GM12801 (cell line): ENCODE measurements around the gene ANKIB1.

Source experiments
- TF ChIP-seq, protein P1 (sequence below): IDR thresholded peaks from one replicate; pipeline ENCODE4 v1.5.1; 2011; ENCODE audit warnings: control low read depth; ENCODE audit not compliant: insufficient read length; ENCODE audit errors: extremely low read depth

Gene ANKIB1

DNA sequence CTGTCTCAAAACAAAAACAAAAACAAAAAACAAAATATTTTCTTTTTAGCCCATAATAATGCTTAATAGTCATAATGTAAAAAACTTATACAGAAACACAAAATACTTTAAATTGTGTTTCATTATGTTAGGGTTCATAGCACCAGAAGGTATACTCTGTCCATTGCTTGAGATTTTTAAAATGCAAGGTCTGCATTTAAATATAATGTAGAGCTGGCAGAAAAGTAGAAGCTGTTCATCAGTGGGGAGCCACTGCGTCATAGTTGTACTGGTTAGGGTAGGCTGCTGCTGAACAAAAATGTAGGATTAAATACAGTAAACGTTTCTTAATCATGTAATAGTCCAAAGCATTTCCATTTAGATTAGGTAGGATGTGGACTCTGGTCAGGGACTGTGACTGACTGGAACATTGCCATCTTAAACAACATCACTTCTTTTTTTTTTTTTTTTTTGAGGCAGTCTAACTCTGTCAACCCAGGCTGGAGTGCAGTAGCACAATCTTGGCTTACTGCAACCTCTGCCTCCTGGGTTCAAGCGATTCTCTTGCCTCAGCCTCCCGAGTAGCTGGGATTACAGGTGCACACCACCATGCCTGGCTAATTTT, 85.2 kb downstream of the ANKIB1 start:
- TF ChIP-seq, protein P1, sequence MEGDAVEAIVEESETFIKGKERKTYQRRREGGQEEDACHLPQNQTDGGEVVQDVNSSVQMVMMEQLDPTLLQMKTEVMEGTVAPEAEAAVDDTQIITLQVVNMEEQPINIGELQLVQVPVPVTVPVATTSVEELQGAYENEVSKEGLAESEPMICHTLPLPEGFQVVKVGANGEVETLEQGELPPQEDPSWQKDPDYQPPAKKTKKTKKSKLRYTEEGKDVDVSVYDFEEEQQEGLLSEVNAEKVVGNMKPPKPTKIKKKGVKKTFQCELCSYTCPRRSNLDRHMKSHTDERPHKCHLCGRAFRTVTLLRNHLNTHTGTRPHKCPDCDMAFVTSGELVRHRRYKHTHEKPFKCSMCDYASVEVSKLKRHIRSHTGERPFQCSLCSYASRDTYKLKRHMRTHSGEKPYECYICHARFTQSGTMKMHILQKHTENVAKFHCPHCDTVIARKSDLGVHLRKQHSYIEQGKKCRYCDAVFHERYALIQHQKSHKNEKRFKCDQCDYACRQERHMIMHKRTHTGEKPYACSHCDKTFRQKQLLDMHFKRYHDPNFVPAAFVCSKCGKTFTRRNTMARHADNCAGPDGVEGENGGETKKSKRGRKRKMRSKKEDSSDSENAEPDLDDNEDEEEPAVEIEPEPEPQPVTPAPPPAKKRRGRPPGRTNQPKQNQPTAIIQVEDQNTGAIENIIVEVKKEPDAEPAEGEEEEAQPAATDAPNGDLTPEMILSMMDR = no peak

DNA sequence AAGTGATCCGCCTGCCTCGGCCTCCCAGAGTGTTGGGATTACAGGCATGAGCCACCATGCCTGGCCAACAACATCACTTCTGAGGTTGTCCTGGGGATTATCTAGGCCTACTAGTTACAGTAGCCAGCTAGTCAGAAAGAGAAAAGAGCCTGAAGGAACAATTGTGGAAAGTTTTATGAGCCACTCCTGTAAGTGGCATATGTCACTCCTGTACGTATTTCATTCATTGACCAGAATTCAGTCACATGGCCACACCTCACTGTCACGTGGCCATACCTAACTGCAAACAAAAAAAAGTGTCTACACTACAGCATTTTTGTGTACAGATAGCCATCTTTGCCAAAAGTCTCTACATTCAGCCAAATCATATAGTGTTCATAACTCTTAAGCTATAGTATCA, 85.7 kb downstream of the ANKIB1 start:
- TF ChIP-seq, protein P1 = no peak

DNA sequence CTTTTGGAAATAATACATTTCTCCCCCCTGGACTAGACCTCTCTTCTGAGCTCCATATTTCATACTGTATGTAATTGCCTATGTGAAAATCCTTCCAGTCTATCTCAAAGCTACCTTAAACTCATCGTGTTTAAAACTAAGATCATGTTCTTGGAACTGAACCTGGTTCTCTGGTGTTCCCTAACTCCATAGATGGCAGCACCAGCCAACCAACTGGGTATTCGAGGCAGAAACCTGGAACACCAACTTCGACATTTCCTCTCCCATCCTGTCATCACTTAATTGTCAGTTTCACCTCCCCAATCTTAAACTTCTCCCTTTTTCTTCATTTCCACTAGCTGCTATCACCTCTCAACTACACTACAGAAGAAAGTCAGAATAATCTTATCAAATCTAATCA, 87.0 kb downstream of the ANKIB1 start:
- TF ChIP-seq, protein P1 = no peak

DNA sequence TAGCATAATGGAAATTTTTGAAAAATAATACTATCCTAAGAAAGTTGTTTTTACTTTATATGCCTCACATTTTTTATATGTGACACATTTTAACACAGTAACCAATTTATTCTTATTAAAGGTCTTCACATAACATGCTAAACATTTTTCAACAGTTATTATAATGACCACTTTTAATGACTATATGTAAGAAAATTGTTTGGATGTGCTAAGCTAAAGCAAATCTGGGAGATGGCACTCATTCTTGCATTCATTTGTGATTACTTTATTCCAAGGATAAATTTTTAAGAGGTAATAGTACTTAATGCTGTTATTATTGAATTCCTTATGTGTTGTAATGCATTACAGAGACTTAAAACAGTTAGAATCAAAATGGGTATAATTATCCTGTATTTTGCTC, 88.1 kb downstream of the ANKIB1 start:
- TF ChIP-seq, protein P1 = no peak

DNA sequence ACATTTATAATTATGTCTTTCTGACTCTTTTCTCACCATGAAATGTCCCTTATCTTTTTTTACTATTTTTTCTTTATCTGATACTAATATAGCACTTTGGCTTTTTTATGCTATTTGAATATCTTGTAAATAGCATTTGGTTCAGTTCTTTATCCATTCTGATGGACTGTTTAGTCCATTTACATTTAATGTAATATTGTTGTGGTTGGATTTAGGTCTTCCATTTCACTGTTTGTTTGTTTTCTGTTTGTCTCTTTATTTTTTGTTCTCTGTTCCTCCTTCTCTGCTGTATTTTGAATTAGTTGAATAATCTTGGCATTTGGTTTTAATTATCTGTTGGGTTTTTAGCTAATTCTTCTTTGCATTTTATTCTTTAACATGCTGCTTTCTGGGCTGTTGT, 89.8 kb downstream of the ANKIB1 start:
- TF ChIP-seq, protein P1 = no peak

DNA sequence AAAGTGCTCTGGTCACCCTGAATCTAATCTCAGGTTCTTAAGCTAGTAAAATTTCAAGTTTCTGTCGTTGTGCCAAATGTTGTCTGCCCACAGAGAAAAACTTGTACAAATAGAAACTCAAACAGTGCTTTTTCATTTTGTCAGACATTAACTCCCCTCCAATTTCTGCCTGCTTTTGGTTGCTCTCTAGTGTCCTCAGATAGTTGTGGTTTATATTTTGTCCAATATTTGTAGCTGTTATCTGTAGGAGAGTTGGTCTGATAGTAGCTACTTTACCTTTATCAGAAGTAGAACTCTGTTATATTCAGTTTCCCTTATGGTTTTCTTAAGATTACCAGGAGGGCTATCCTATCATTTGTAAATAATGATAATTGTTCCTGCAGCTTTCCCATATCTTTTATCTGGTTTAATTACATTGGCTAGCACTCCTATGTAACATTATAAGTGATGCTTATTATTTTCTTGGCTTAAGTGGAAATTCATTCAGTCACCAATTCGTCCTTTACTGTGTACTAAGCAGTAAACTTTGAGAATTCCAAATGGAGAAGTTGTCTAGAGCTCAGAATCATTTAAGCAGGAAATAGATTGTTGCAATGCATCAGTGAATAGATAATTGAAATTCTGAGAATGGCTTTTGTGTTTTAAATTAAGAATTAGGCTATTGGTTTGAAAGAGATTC, 91.0 kb downstream of the ANKIB1 start:
- TF ChIP-seq, protein P1 = no peak

DNA sequence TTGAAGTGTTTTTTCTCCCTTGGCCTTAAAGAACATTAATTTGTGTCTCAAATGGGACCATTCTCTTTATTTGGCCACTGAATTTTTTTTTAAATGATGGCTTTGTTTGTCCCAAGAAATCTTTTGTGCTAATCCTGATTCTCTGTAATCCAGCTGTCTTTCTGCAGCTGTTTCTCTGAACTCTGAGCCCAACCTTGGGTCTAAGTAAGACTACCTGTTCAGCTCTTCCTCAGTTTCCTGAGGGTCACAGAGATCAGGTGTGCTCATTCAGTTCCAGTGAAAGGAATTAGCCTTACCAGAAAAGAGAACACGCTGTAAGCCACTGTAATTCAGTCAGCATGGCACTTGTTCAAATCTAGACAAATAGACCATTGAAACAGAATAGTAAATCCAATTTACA, 94.2 kb downstream of the ANKIB1 start:
- TF ChIP-seq, protein P1 = no peak
